CD4-positive, alpha-beta T cell (primary cell): ENCODE measurements around the gene TACC3. TPM values are rescaled to one million over a fixed set of nuclear protein-coding genes. Genes with fewer than 3 reads are reported as not detected.

Experiments used
- ATAC-seq: fragments of 200-7000 bp; cut with Tn5 transposase; one replicate; pipeline ENCODE4 v1.10.0; 2022; ENCODE audit warnings: mild to moderate bottlenecking; ENCODE audit not compliant: poor library complexity
- CTCF ChIA-PET: fragments of 350-600 bp; sonication (Branson Sonifier 250); formaldehyde crosslinking; loops from one replicate; lab custom pipeline; 2021; ENCODE audit warnings: antibody characterized with exemption, inconsistent platforms; lab: Charles Lee
- POLR2A ChIA-PET: fragments of 350-600 bp; sonication (Branson Sonifier 250); formaldehyde crosslinking; loops from one replicate; lab custom pipeline; 2021; ENCODE audit warnings: antibody characterized with exemption, inconsistent platforms; lab: Charles Lee
- DNase-seq, 14 experiments: peaks; one replicate each; pipeline ENCODE4 v3.0.0-alpha.2; 2013 to 2020; ENCODE audit warnings: mixed read lengths in 2 of 14
- H3K27ac ChIP-seq, 2 donors: one replicate each; pipeline versions ENCODE4 v1.5.1 to v1.7.0; 2013; ENCODE audit warnings: low read length in 2 of 2, low read depth in 1 of 2, mild to moderate bottlenecking in 1 of 2
- H3K27me3 ChIP-seq, 2 experiments: 1 replicate in 1 of 2; 2 replicates in 1 of 2; pipeline versions ENCODE4 v1.6.1 to v1.7.0; 2013; ENCODE audit warnings: low read length in 2 of 2, control low read depth in 1 of 2, mild to moderate bottlenecking in 1 of 2, moderate library complexity in 1 of 2; ENCODE audit not compliant: insufficient read depth in 2 of 2, control insufficient read depth in 1 of 2
- H3K36me3 ChIP-seq: one replicate; pipeline ENCODE4 v1.6.1; 2013; ENCODE audit warnings: low read length, control low read depth; ENCODE audit not compliant: insufficient read depth
- H3K4me1 ChIP-seq: one replicate; pipeline ENCODE4 v1.6.1; 2013; ENCODE audit warnings: low read length, control low read depth; ENCODE audit not compliant: insufficient read depth
- H3K4me3 ChIP-seq: one replicate; pipeline ENCODE4 v1.5.1; 2013; ENCODE audit warnings: mild to moderate bottlenecking, low read length, moderate library complexity
- H3K9me3 ChIP-seq, 2 experiments: 1 replicate in 1 of 2; 2 replicates in 1 of 2; pipeline versions ENCODE4 v1.6.1 to v1.7.0; 2013; ENCODE audit warnings: low read length in 2 of 2, mild to moderate bottlenecking in 2 of 2, control low read depth in 1 of 2, moderate library complexity in 1 of 2; ENCODE audit not compliant: control insufficient read depth in 1 of 2, insufficient read depth in 1 of 2
- H3K27ac Mint-ChIP-seq: one replicate; pipeline ENCODE4 v1.8.0; 2020; ENCODE audit warnings: mixed read lengths
- H3K27me3 Mint-ChIP-seq: one replicate; pipeline ENCODE4 v1.8.0; 2021; ENCODE audit warnings: mixed read lengths
- H3K36me3 Mint-ChIP-seq: one replicate; pipeline ENCODE4 v1.8.0; 2021; ENCODE audit warnings: low read depth, mixed read lengths
- H3K4me1 Mint-ChIP-seq: one replicate; pipeline ENCODE4 v1.8.0; 2021; ENCODE audit warnings: low read depth, mixed read lengths
- H3K4me3 Mint-ChIP-seq: one replicate; pipeline ENCODE4 v1.8.0; 2020; ENCODE audit warnings: mild to moderate bottlenecking, mixed read lengths
- H3K9me3 Mint-ChIP-seq: one replicate; pipeline ENCODE4 v1.8.0; 2020; ENCODE audit warnings: mixed read lengths
- CTCF ChIP-seq: fragments of 200-600 bp; IDR thresholded peaks from one replicate; pipeline ENCODE4 v1.8.0; 2022; ENCODE audit warnings: antibody characterized with exemption, mild to moderate bottlenecking
- intact Hi-C, 2 experiments: fragments of 100-400 bp; cut with DNase I in 1 of 2; cut with micrococcal nuclease in 1 of 2; formaldehyde crosslinking; loops; one replicate each; pipeline versions ENCODE4 v1.15.1 to v1.9.0; 2023 to 2025; cut with DNase I, micrococcal nuclease
- total RNA-seq, 174 experiments: library from RNA in 2 of 174; stranded (reverse) in 2 of 174; gene quantifications; one replicate each; pipeline ENCODE4 v1.2.3 and lab custom pipeline; 2021 to 2026

The TACC3 gene
- total RNA-seq, 2 experiments from 2014 or later = 123 TPM

GRCh38 chr4:1776521-1777161, 55.3 kb downstream of the TACC3 start:
- DNase-seq = no peak
- Mint-ChIP-seq H3K9me3 (no peaks in the 10 kb centered on the region), H3K4me1 (no peaks in the 10 kb centered on the region), H3K36me3 (no peaks in the 10 kb centered on the region), H3K4me3 (no peak overlapping the region), H3K27me3 (no peaks in the 10 kb centered on the region), H3K27ac (no peak overlapping the region)
- H3K36me3 ChIP-seq = no peaks in the 10 kb centered on the region
- H3K4me3 ChIP-seq = no peak overlapping the region
- H3K4me1 ChIP-seq = peaks cover 3% of the 10 kb centered on the region
- ChIA-PET CTCF (no interaction called here), POLR2A (no interaction called here)
- no peaks in the 10 kb centered on the region for H3K9me3 ChIP-seq
- H3K27ac ChIP-seq = no peak overlapping the region
- ATAC-seq = no peak
- intact Hi-C loops = no loop called here
- no peak for TF ChIP-seq CTCF
- no peaks in the 10 kb centered on the region for H3K27me3 ChIP-seq

GRCh38 chr4:1777822-1778641, 56.7 kb downstream of the TACC3 start:
- no peak for ATAC-seq
- no peak for TF ChIP-seq CTCF
- CTCF ChIA-PET = no interaction called here
- no peak overlapping the region for H3K4me3 ChIP-seq
- H3K36me3 ChIP-seq = no peaks in the 10 kb centered on the region
- no peaks in the 10 kb centered on the region for H3K4me1 ChIP-seq
- no peak for DNase-seq
- Mint-ChIP-seq H3K27ac (no peak overlapping the region), H3K4me1 (no peaks in the 10 kb centered on the region), H3K4me3 (no peak overlapping the region), H3K27me3 (no peaks in the 10 kb centered on the region), H3K36me3 (no peaks in the 10 kb centered on the region), H3K9me3 (no peaks in the 10 kb centered on the region)
- H3K9me3 ChIP-seq = no peaks in the 10 kb centered on the region
- H3K27ac ChIP-seq = no peak overlapping the region
- H3K27me3 ChIP-seq = no peaks in the 10 kb centered on the region
- POLR2A ChIA-PET = no interaction called here
- intact Hi-C loops = no loop called here

GRCh38 chr4:1778642-1779392, 57.5 kb downstream of the TACC3 start:
- ATAC-seq = no peak
- no peaks in the 10 kb centered on the region for H3K27me3 Mint-ChIP-seq
- H3K4me1 Mint-ChIP-seq = no peaks in the 10 kb centered on the region
- no peaks in the 10 kb centered on the region for H3K4me1 ChIP-seq
- no peak for TF ChIP-seq CTCF
- no peak for DNase-seq
- H3K4me3 Mint-ChIP-seq = no peak overlapping the region
- H3K36me3 Mint-ChIP-seq = no peaks in the 10 kb centered on the region
- POLR2A ChIA-PET = no interaction called here
- no peaks in the 10 kb centered on the region for H3K9me3 ChIP-seq
- intact Hi-C loops = no loop called here
- H3K36me3 ChIP-seq = no peaks in the 10 kb centered on the region
- H3K9me3 Mint-ChIP-seq = no peaks in the 10 kb centered on the region
- H3K27me3 ChIP-seq = no peaks in the 10 kb centered on the region
- CTCF ChIA-PET = interaction anchor here (0.5 kb wide), 1 partner anchor 111 kb away, joined by 3 read pairs; no protein-coding TSS in a partner anchor
- no peak overlapping the region for H3K4me3 ChIP-seq
- no peak overlapping the region for H3K27ac ChIP-seq
- no peak overlapping the region for H3K27ac Mint-ChIP-seq
